H1 (cell line): ENCODE results near the gene GUCY1A2. TPM values are rescaled to one million over a fixed set of nuclear protein-coding genes. Genes with fewer than 3 reads are reported as not detected.

Experiments used
- CTCF ChIA-PET: fragments of 300-600 bp; sonication (Branson Sonifier 250); formaldehyde crosslinking; loops from one replicate; lab custom pipeline; 2021; ENCODE audit not compliant: partially characterized antibody; lab: Charles Lee
- POLR2A ChIA-PET: fragments of 300-600 bp; sonication (Branson Sonifier 250); formaldehyde crosslinking; loops from one replicate; lab custom pipeline; 2021; ENCODE audit warnings: inconsistent platforms; ENCODE audit not compliant: partially characterized antibody; lab: Charles Lee
- DNase-seq, 2 experiments: peaks; one replicate each; pipeline versions ENCODE4 v3.0.0 to v3.0.0-alpha.2; 2010 to 2022; ENCODE audit warnings: low spot score in 2 of 2, low read depth in 1 of 2, mixed read lengths in 1 of 2
- FAIRE-seq: peaks from 2 replicates; lab custom pipeline; 2011; peaks lifted over from hg19 to GRCh38; lab: Jason Lieb, UNC
- H2AFZ ChIP-seq: 2 replicates; pipeline ENCODE4 v1.8.1; 2012; ENCODE audit warnings: low read length, inconsistent platforms
- H2AK5ac ChIP-seq: 2 replicates; pipeline ENCODE4 v1.6.1; 2013; ENCODE audit warnings: low read depth, low read length
- H2BK120ac ChIP-seq: replicated peaks from 2 replicates; pipeline ENCODE3; 2013; ENCODE audit warnings: low read depth, low read length, inconsistent platforms
- H2BK12ac ChIP-seq: 2 replicates; pipeline ENCODE4 v1.6.1; 2013; ENCODE audit warnings: low read depth, low read length
- H2BK15ac ChIP-seq: 2 replicates; pipeline ENCODE4 v1.6.1; 2013; ENCODE audit warnings: low read length
- H2BK20ac ChIP-seq: 2 replicates; pipeline ENCODE4 v1.6.1; 2013; ENCODE audit warnings: low read length
- H2BK5ac ChIP-seq: 2 replicates; pipeline ENCODE4 v1.6.1; 2013; ENCODE audit warnings: low read depth, low read length
- H3K14ac ChIP-seq: 2 replicates; pipeline ENCODE4 v1.6.1; 2013; ENCODE audit warnings: inconsistent platforms; ENCODE audit not compliant: insufficient read length
- H3K18ac ChIP-seq: 2 replicates; pipeline ENCODE4 v1.6.1; 2013; ENCODE audit warnings: low read length; ENCODE audit errors: extremely low read depth
- H3K23ac ChIP-seq: 2 replicates; pipeline ENCODE4 v1.6.1; 2013; ENCODE audit warnings: inconsistent platforms; ENCODE audit not compliant: insufficient read length
- H3K23me2 ChIP-seq: 2 replicates; pipeline ENCODE4 v1.6.1; 2013; ENCODE audit warnings: low read depth, low read length
- H3K27ac ChIP-seq: 2 replicates; pipeline ENCODE4 v1.6.1; 2011; ENCODE audit warnings: low read depth, low read length, inconsistent platforms
- H3K27me3 ChIP-seq, 4 experiments: replicated peaks in 1 of 4; 1 replicate in 1 of 4; 2 replicates in 3 of 4; pipeline versions ENCODE4 v1.6.1 to v1.8.1; 2011 to 2013; ENCODE audit warnings: low read length in 3 of 4, mild to moderate bottlenecking in 3 of 4, inconsistent platforms in 2 of 4, mixed read lengths in 2 of 4, moderate library complexity in 1 of 4; ENCODE audit not compliant: control insufficient read depth in 3 of 4, insufficient read depth in 3 of 4; ENCODE audit errors: extremely low read depth in 1 of 4
- H3K36me3 ChIP-seq, 4 experiments: 2 replicates each; pipeline versions ENCODE4 v1.6.1 to v1.8.1; 2011 to 2013; ENCODE audit warnings: mild to moderate bottlenecking in 4 of 4, low read length in 3 of 4, moderate library complexity in 2 of 4, control low read depth in 1 of 4, inconsistent platforms in 1 of 4; ENCODE audit not compliant: insufficient read depth in 4 of 4, control insufficient read depth in 2 of 4
- H3K4ac ChIP-seq: replicated peaks from 2 replicates; pipeline ENCODE3; 2013; ENCODE audit warnings: low read length, low read depth, mixed read lengths, inconsistent platforms; ENCODE audit not compliant: insufficient read length
- H3K4me1 ChIP-seq, 4 experiments: replicated peaks in 1 of 4; 1 replicate in 1 of 4; 2 replicates in 3 of 4; pipeline versions ENCODE4 v1.6.1 to v1.8.1; 2011 to 2013; ENCODE audit warnings: low read length in 3 of 4, inconsistent platforms in 2 of 4, mixed read lengths in 1 of 4; ENCODE audit not compliant: insufficient read depth in 4 of 4, control insufficient read depth in 3 of 4
- H3K4me2 ChIP-seq, 2 experiments: 2 replicates each; pipeline versions ENCODE4 v1.6.1 to v1.8.1; 2011 to 2013; ENCODE audit warnings: low read depth in 2 of 2, low read length in 2 of 2, control low read depth in 1 of 2, inconsistent platforms in 1 of 2, mild to moderate bottlenecking in 1 of 2; ENCODE audit not compliant: insufficient read depth in 1 of 2
- H3K4me3 ChIP-seq, 4 experiments: fragments of 200-600, 300-600 bp in 1 of 4; sonication (generic), shearing (Covaris generic), sonication (Bioruptor Twin) in 1 of 4; 2 replicates each; pipeline versions ENCODE4 v1.5.1 to v1.8.1; 2011 to 2016; ENCODE audit warnings: low read length in 4 of 4, low read depth in 3 of 4, control low read depth in 2 of 4, inconsistent platforms in 2 of 4, mild to moderate bottlenecking in 2 of 4, mixed read lengths in 1 of 4, moderate library complexity in 1 of 4; ENCODE audit not compliant: insufficient read depth in 2 of 4; ENCODE audit errors: extremely low read depth in 1 of 4
- H3K56ac ChIP-seq: replicated peaks from 2 replicates; pipeline ENCODE3; 2013; ENCODE audit warnings: low read depth, mild to moderate bottlenecking, mixed read lengths, low read length, inconsistent platforms; ENCODE audit not compliant: insufficient read length
- H3K79me1 ChIP-seq: 2 replicates; pipeline ENCODE4 v1.6.1; 2013; ENCODE audit warnings: low read depth, low read length, control low read depth
- H3K79me2 ChIP-seq, 2 experiments: 2 replicates each; pipeline versions ENCODE4 v1.6.1 to v1.8.1; 2012 to 2013; ENCODE audit warnings: low read length in 2 of 2, mild to moderate bottlenecking in 2 of 2, inconsistent platforms in 1 of 2; ENCODE audit not compliant: insufficient read depth in 2 of 2, control insufficient read depth in 1 of 2
- H3K9ac ChIP-seq, 4 experiments: replicated peaks in 1 of 4; 1 replicate in 1 of 4; 2 replicates in 3 of 4; pipeline versions ENCODE4 v1.6.1 to v1.8.1; 2011 to 2013; ENCODE audit warnings: low read depth in 3 of 4, low read length in 3 of 4, control low read depth in 2 of 4, mild to moderate bottlenecking in 2 of 4, moderate library complexity in 2 of 4, inconsistent platforms in 1 of 4; ENCODE audit errors: extremely low read depth in 1 of 4
- H3K9me3 ChIP-seq, 2 experiments: 2 replicates each; pipeline versions ENCODE4 v1.6.1 to v1.8.1; 2012 to 2013; ENCODE audit warnings: mild to moderate bottlenecking in 2 of 2, moderate library complexity in 2 of 2, control low read depth in 1 of 2, inconsistent platforms in 1 of 2, low read depth in 1 of 2, low read length in 1 of 2, mixed read lengths in 1 of 2; ENCODE audit not compliant: insufficient read depth in 2 of 2
- H4K20me1 ChIP-seq, 2 experiments: replicated peaks in 1 of 2; 2 replicates each; pipeline versions ENCODE3 to v1.8.1; 2011 to 2013; ENCODE audit warnings: inconsistent platforms in 2 of 2, low read length in 2 of 2, mild to moderate bottlenecking in 1 of 2; ENCODE audit not compliant: insufficient read depth in 2 of 2, control insufficient read depth in 1 of 2
- H4K5ac ChIP-seq: 2 replicates; pipeline ENCODE4 v1.6.1; 2013; ENCODE audit warnings: low read length, low read depth, mixed read lengths, inconsistent platforms; ENCODE audit not compliant: insufficient read length
- H4K8ac ChIP-seq: 2 replicates; pipeline ENCODE4 v1.8.0; 2013; ENCODE audit warnings: mild to moderate bottlenecking, moderate library complexity, low read length, inconsistent platforms; ENCODE audit not compliant: insufficient read depth; ENCODE audit errors: extremely low read depth
- H4K91ac ChIP-seq: replicated peaks from 2 replicates; pipeline ENCODE3; 2013; ENCODE audit warnings: low read length, mixed read lengths, inconsistent platforms; ENCODE audit not compliant: insufficient read length
- CHD2 ChIP-seq: IDR thresholded peaks from 2 replicates; pipeline ENCODE4 v1.6.1; 2012; ENCODE audit warnings: low read length, improper control_type of control experiment
- HDAC6 ChIP-seq: IDR thresholded peaks from one replicate; pipeline ENCODE4 v1.7.1; 2012; ENCODE audit warnings: low read depth, mild to moderate bottlenecking, inconsistent platforms, low read length, moderate library complexity
- JUN ChIP-seq: IDR thresholded peaks from 2 replicates; pipeline ENCODE4 v1.6.1; 2011; ENCODE audit warnings: low read depth, mild to moderate bottlenecking, improper control_type of control experiment, low read length
- KDM1A ChIP-seq: fragments of 200-600, 300-600 bp; sonication (generic); IDR thresholded peaks from 2 replicates; pipeline ENCODE4 v1.7.1; 2016; ENCODE audit warnings: mild to moderate bottlenecking, low read length, borderline replicate concordance
- KDM4A ChIP-seq: IDR thresholded peaks from one replicate; pipeline ENCODE4 v1.7.1; 2012; ENCODE audit warnings: low read depth, mild to moderate bottlenecking, moderate library complexity, low read length, inconsistent platforms; ENCODE audit not compliant: severe bottlenecking
- KDM5A ChIP-seq: fragments of 200-600 bp; IDR thresholded peaks from 2 replicates; pipeline ENCODE4 v1.7.1; 2012; ENCODE audit warnings: mild to moderate bottlenecking, low read length, inconsistent platforms, mixed read lengths
- NANOG ChIP-seq: IDR thresholded peaks from 2 replicates; pipeline ENCODE4 v1.6.1; 2011; ENCODE audit warnings: low read length, low read depth, mild to moderate bottlenecking, inconsistent platforms; ENCODE audit not compliant: insufficient read depth, poor library complexity, severe bottlenecking
- POLR2A ChIP-seq, 2 experiments: IDR thresholded peaks; 1 replicate in 1 of 2; 2 replicates in 1 of 2; pipeline ENCODE4 v1.6.1; 2011; ENCODE audit warnings: low read depth in 2 of 2, low read length in 2 of 2, mild to moderate bottlenecking in 2 of 2; ENCODE audit errors: control extremely low read depth in 1 of 2
- RBBP5 ChIP-seq: IDR thresholded peaks from 2 replicates; pipeline ENCODE4 v1.7.1; 2012; ENCODE audit warnings: low read depth, mild to moderate bottlenecking, inconsistent platforms, low read length, moderate library complexity, borderline replicate concordance
- RNF2 ChIP-seq: fragments of 200-900, 300-1000 bp; sonication (generic); IDR thresholded peaks from 2 replicates; pipeline ENCODE4 v1.7.1; 2016; ENCODE audit warnings: borderline replicate concordance, low read depth, mild to moderate bottlenecking, antibody characterized with exemption, low read length; ENCODE audit not compliant: poor library complexity, severe bottlenecking; ENCODE audit errors: missing control alignments
- SAP30 ChIP-seq: fragments of 300-600 bp; sonication (generic); IDR thresholded peaks from 2 replicates; pipeline ENCODE4 v1.7.1; 2012; ENCODE audit warnings: low read length, moderate library complexity, mild to moderate bottlenecking, inconsistent platforms; ENCODE audit not compliant: insufficient read depth, insufficient replicate concordance
- SIN3A ChIP-seq, 2 experiments: IDR thresholded peaks in 1 of 2; conservative IDR thresholded peaks in 1 of 2; 2 replicates each; pipeline ENCODE4 v1.6.1; 2011 to 2012; ENCODE audit warnings: low read length in 2 of 2, improper control_type of control experiment in 1 of 2, low read depth in 1 of 2, mild to moderate bottlenecking in 1 of 2
- SIX5 ChIP-seq: IDR thresholded peaks from 2 replicates; pipeline ENCODE4 v1.6.1; 2011; ENCODE audit warnings: mild to moderate bottlenecking, low read depth, low read length
- SRF ChIP-seq: IDR thresholded peaks from 2 replicates; pipeline ENCODE4 v1.6.1; 2011; ENCODE audit warnings: mild to moderate bottlenecking, low read depth, low read length, moderate library complexity
- TAF1 ChIP-seq: IDR thresholded peaks from 2 replicates; pipeline ENCODE4 v1.6.1; 2011; ENCODE audit warnings: mild to moderate bottlenecking, low read depth, low read length
- TBP ChIP-seq: IDR thresholded peaks from 2 replicates; pipeline ENCODE4 v1.6.1; 2011; ENCODE audit warnings: low read depth, low read length, improper control_type of control experiment
- WGBS, 2 experiments: shearing (Covaris generic) in 1 of 2; methylation state at CpG; one replicate each; pipeline versions ENCODE4 v1.1.6 to v1.1.7; 2013 to 2015; ENCODE audit warnings: low lambda C conversion rate in 2 of 2, mixed read lengths in 2 of 2, inconsistent platforms in 1 of 2, low coverage in 1 of 2, missing lambda C conversion rate in 1 of 2; ENCODE audit not compliant: insufficient replicate concordance in 2 of 2, insufficient coverage in 1 of 2, insufficient read length in 1 of 2; ENCODE audit errors: extremely low coverage in 1 of 2, missing lambda C conversion rate in 1 of 2; 5-methylcytosine and 5-hydroxymethylcytosine counted together
- polyA plus RNA-seq, 7 experiments: library from polyadenylated mRNA; depleted of rRNA in 3 of 7; stranded (reverse) in 5 of 7; unstranded in 2 of 7; fragments of >200 nt in 5 of 7; fragments of 200-250 nt in 2 of 7; gene quantifications; 1 replicate in 5 of 7; 2 replicates in 1 of 7; 4 replicates in 1 of 7; pipeline versions ENCODE4 v1.2.1 to v1.2.3, GENCODE V29; 2011 to 2013; ENCODE audit warnings: missing spikeins in 2 of 7, mixed read lengths in 2 of 7
- total RNA-seq: library from RNA; stranded (reverse); fragmentation: NEBNext Ultra II Directional; extraction: Animal tissue kit (Norgen Biotek cat#: 25700); gene quantifications from 2 replicates; pipeline ENCODE4 v1.2.1, GENCODE V29; 2021

GUCY1A2 gene
- total and polyA plus RNA-seq, 2 of the 8 experiments (the other 6 are each of a cell fraction or from before 2014, with no cell fraction given) = 0.11 to 1.9 TPM

GRCh38 chr11:106998916-106999188 is 19.4 kb downstream of the GUCY1A2 start:
- H2BK20ac ChIP-seq = no peak overlapping the region
- no peak overlapping the region for H3K4me3 ChIP-seq
- 71% methylated on average over 4 of the region's 4 CpGs; no CpG with 5 or more reads in 1 of the 2 experiments for WGBS, 2 experiments
- no peak overlapping the region for H4K5ac ChIP-seq
- no peak overlapping the region for H3K18ac ChIP-seq
- H3K14ac ChIP-seq = no peak overlapping the region
- H2BK12ac ChIP-seq = no peak overlapping the region
- H4K91ac ChIP-seq = no peak overlapping the region
- no peak overlapping the region for H2BK15ac ChIP-seq
- H3K4ac ChIP-seq = no peak overlapping the region
- no peak overlapping the region for H2BK5ac ChIP-seq
- H3K4me1 ChIP-seq = no peaks in the 10 kb centered on the region
- no peaks in the 10 kb centered on the region for H3K79me1 ChIP-seq
- no peak overlapping the region for H3K56ac ChIP-seq
- H3K23me2 ChIP-seq = no peaks in the 10 kb centered on the region
- H2BK120ac ChIP-seq = no peak overlapping the region
- no peaks in the 10 kb centered on the region for H4K20me1 ChIP-seq
- H3K36me3 ChIP-seq = no peaks in the 10 kb centered on the region
- no peak overlapping the region for H3K4me2 ChIP-seq
- no peak overlapping the region for H4K8ac ChIP-seq
- no peaks in the 10 kb centered on the region for H3K79me2 ChIP-seq
- no peaks in the 10 kb centered on the region for H3K9me3 ChIP-seq
- H3K27me3 ChIP-seq = no peaks in the 10 kb centered on the region
- no peak overlapping the region for H3K9ac ChIP-seq
- FAIRE-seq (no peak), DNase-seq (no peak)
- no peak overlapping the region for H3K23ac ChIP-seq
- no peak overlapping the region for H3K27ac ChIP-seq
- POLR2A ChIA-PET = no interaction called here
- H2AFZ ChIP-seq = no peak overlapping the region
- no peak overlapping the region for H2AK5ac ChIP-seq
- CTCF ChIA-PET = interaction anchor here (1.0 to 2.0 kb wide), 2 partner anchors 11 to 19 kb away, joined by 3 to 6 read pairs; no protein-coding TSS in a partner anchor
- TF ChIP-seq CHD2 (no peak), KDM4A (no peak), NANOG (no peak), KDM1A (no peak), SRF (no peak), TAF1 (no peak), SAP30 (no peak), POLR2A (IDR thresholded peaks at IDR 0.05; ENCODE audit: control extremely low read depth in 1 of 2, low read depth in 2 of 2, low read length in 2 of 2) (no peak), RNF2 (no peak), HDAC6 (no peak), SIX5 (no peak), SIN3A (conservative IDR thresholded peaks at IDR 0.05 in 1 of 2, IDR thresholded peaks at IDR 0.05 in 1 of 2; ENCODE audit: low read depth in 1 of 2, low read length in 2 of 2) (no peak), RBBP5 (no peak), KDM5A (no peak), TBP (no peak), JUN (no peak)
